Keratinocyte (primary cell): ENCODE data around the gene BRINP3. TPM values are rescaled to one million over a fixed set of nuclear protein-coding genes. Genes with fewer than 3 reads are reported as not detected.
"Not testable (repeated sequence)": the region's sequence is repeated elsewhere in the genome, so short reads cannot be mapped to it uniquely, and the experiment has no call there.

Experiments used
- DNase-seq: peaks from one replicate; pipeline ENCODE4 v3.0.0-alpha.2; 2011; ENCODE audit warnings: low read depth, missing footprints, low spot score
- FAIRE-seq: peaks from 2 replicates; lab custom pipeline; 2011; peaks lifted over from hg19 to GRCh38; lab: Jason Lieb, UNC
- H2AFZ ChIP-seq: 2 replicates; pipeline ENCODE4 v1.6.0; 2012; ENCODE audit warnings: low read length, control low read depth, inconsistent platforms; ENCODE audit not compliant: control insufficient read depth
- H3K27ac ChIP-seq: 2 replicates; pipeline ENCODE4 v1.5.1; 2011; ENCODE audit warnings: low read length; ENCODE audit not compliant: control insufficient read depth, insufficient read depth
- H3K27me3 ChIP-seq: 3 replicates; pipeline ENCODE4 v1.6.0; 2011; ENCODE audit warnings: low read length; ENCODE audit not compliant: control insufficient read depth, insufficient read depth; ENCODE audit errors: extremely low read depth
- H3K36me3 ChIP-seq, 2 experiments: 2 replicates in 1 of 2; 3 replicates in 1 of 2; pipeline ENCODE4 v1.5.1; 2011; ENCODE audit warnings: low read length in 2 of 2, mild to moderate bottlenecking in 1 of 2; ENCODE audit not compliant: control insufficient read depth in 2 of 2, insufficient read depth in 2 of 2; ENCODE audit errors: extremely low read depth in 1 of 2
- H3K4me1 ChIP-seq: 3 replicates; pipeline ENCODE4 v1.5.1; 2011; ENCODE audit warnings: low read length; ENCODE audit not compliant: control insufficient read depth, insufficient read depth; ENCODE audit errors: extremely low read depth
- H3K4me2 ChIP-seq: 3 replicates; pipeline ENCODE4 v1.6.0; 2011; ENCODE audit warnings: low read depth, low read length; ENCODE audit not compliant: control insufficient read depth, insufficient read depth; ENCODE audit errors: extremely low read depth
- H3K4me3 ChIP-seq, 3 experiments: fragments of 200-600 bp in 1 of 3; sonication (generic) in 1 of 3; 2 replicates in 2 of 3; 3 replicates in 1 of 3; pipeline ENCODE4 v1.5.1; 2011 to 2016; ENCODE audit warnings: low read length in 3 of 3, mild to moderate bottlenecking in 3 of 3, control low read depth in 2 of 3, inconsistent platforms in 1 of 3, low read depth in 1 of 3, mixed read lengths in 1 of 3, mixed run types in 1 of 3, moderate library complexity in 1 of 3; ENCODE audit not compliant: control insufficient read depth in 2 of 3, insufficient read depth in 2 of 3; ENCODE audit errors: extremely low read depth in 1 of 3
- H3K79me2 ChIP-seq: 2 replicates; pipeline ENCODE4 v1.6.0; 2012; ENCODE audit warnings: low read length; ENCODE audit not compliant: control insufficient read depth, insufficient read depth
- H3K9ac ChIP-seq: 3 replicates; pipeline ENCODE4 v1.6.0; 2011; ENCODE audit warnings: low read length; ENCODE audit not compliant: control insufficient read depth, insufficient read depth; ENCODE audit errors: extremely low read depth
- H3K9me1 ChIP-seq: 3 replicates; pipeline ENCODE4 v1.6.0; 2011; ENCODE audit warnings: low read length; ENCODE audit not compliant: control insufficient read depth, insufficient read depth; ENCODE audit errors: extremely low read depth
- H3K9me3 ChIP-seq: 2 replicates; pipeline ENCODE4 v1.5.1; 2012; ENCODE audit warnings: low read depth, low read length; ENCODE audit not compliant: control insufficient read depth
- H4K20me1 ChIP-seq: 3 replicates; pipeline ENCODE4 v1.6.0; 2011; ENCODE audit warnings: low read length; ENCODE audit not compliant: control insufficient read depth, insufficient read depth; ENCODE audit errors: extremely low read depth
- CTCF ChIP-seq, 3 experiments: IDR thresholded peaks in 1 of 3; conservative IDR thresholded peaks in 1 of 3; optimal IDR thresholded peaks in 1 of 3; 2 replicates in 2 of 3; 3 replicates in 1 of 3; pipeline versions ENCODE3 to v1.5.1; 2011; ENCODE audit warnings: low read length in 3 of 3, mild to moderate bottlenecking in 3 of 3, moderate library complexity in 2 of 3, control low read depth in 1 of 3, inconsistent platforms in 1 of 3; ENCODE audit not compliant: insufficient read depth in 2 of 3; ENCODE audit errors: extremely low read depth in 1 of 3
- EZH2 ChIP-seq: IDR thresholded peaks from one replicate; pipeline ENCODE4 v1.6.1; 2012; ENCODE audit warnings: inconsistent platforms, mild to moderate bottlenecking, low read length, moderate library complexity
- dilution Hi-C: fragments of 300-500 bp; cut with MboI; formaldehyde crosslinking; loops from one replicate; pipeline ENCODE4 v1.7.0; 2020; ENCODE audit warnings: low sequenced_read_pairs; ENCODE audit not compliant: extremely low pct_ligation_motif_present
- polyA plus RNA-seq, 5 experiments: library from polyadenylated mRNA; depleted of rRNA in 3 of 5; stranded (reverse) in 3 of 5; stranded (forward) in 1 of 5; unstranded in 1 of 5; fragments of >200 nt; gene quantifications; 1 replicate in 1 of 5; 2 replicates in 3 of 5; 3 replicates in 1 of 5; pipeline versions ENCODE4 v1.2.1 to v1.2.3, GENCODE V29; 2011 to 2012; ENCODE audit warnings: missing spikeins in 2 of 5, low read depth in 1 of 5, low replicate concordance in 1 of 5

The BRINP3 gene
- polyA plus RNA-seq, 1 donor (not counting 4 experiments of a cell fraction or from before 2014, with no cell fraction given) = not detected

DNA sequence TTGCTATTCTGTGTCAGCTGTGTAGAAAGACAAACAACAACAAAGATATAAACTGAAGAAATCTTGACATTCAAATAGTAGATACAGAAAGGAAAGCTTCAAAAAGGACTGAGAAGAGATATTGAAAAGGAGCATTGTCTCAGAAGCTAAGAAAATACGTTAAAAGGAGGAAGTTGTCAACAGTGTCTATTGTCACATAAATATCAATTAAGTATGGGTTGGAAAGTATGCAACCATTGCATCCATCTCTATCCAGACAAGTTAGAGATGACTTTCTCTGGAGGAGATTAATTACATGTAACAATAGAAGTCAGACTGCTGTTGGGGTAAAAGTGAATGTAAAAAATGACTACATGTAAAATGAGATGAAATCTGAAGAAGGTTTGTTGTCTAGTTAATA lies 29.7 kb upstream of the BRINP3 start:
- TF ChIP-seq CTCF (optimal IDR thresholded peaks at IDR 0.05 in 1 of 3, IDR thresholded peaks at IDR 0.05 in 1 of 3, conservative IDR thresholded peaks at IDR 0.05 in 1 of 3; ENCODE audit: extremely low read depth in 1 of 3, insufficient read depth in 2 of 3, low read length in 3 of 3) (no peak), EZH2 (no peak)
- Histone ChIP-seq H3K27me3 (no peaks in the 10 kb centered on the region), H3K4me2 (no peak overlapping the region), H3K4me3 (no peak overlapping the region), H3K27ac (no peak overlapping the region), H4K20me1 (no peaks in the 10 kb centered on the region), H3K9me1 (no peaks in the 10 kb centered on the region), H3K79me2 (no peaks in the 10 kb centered on the region), H3K9me3 (no peaks in the 10 kb centered on the region), H3K4me1 (no peaks in the 10 kb centered on the region), H2AFZ (no peak overlapping the region), H3K9ac (no peak overlapping the region), H3K36me3 (no peaks in the 10 kb centered on the region)
- dilution Hi-C loops = no loop called here
- no peak for FAIRE-seq
- no peak for DNase-seq

- H3K9me3 ChIP-seq, DNase-seq, H2AFZ ChIP-seq, H3K27me3 ChIP-seq, H3K4me3 ChIP-seq, H3K4me1 ChIP-seq, H3K27ac ChIP-seq, H3K4me2 ChIP-seq, FAIRE-seq, H3K9me1 ChIP-seq, H4K20me1 ChIP-seq, H3K79me2 ChIP-seq, H3K36me3 ChIP-seq, dilution Hi-C loops, H3K9ac ChIP-seq: not testable (repeated sequence)
Measured at GRCh38 chr1:190504539-190504938, 26.9 kb upstream of the BRINP3 start.

- no peak for FAIRE-seq
- dilution Hi-C loops = no loop called here
- no peak for DNase-seq
Measured at GRCh38 chr1:190497565-190497964, 19.9 kb upstream of the BRINP3 start.

More at GRCh38 chr1:190497565-190497964, 19.9 kb upstream of the BRINP3 start:
- no peak overlapping the region for H3K4me3 ChIP-seq
- no peak overlapping the region for H3K9ac ChIP-seq
- no peak overlapping the region for H2AFZ ChIP-seq
- H3K27me3 ChIP-seq = no peaks in the 10 kb centered on the region
- no peaks in the 10 kb centered on the region for H3K79me2 ChIP-seq
- H3K27ac ChIP-seq = no peak overlapping the region
- H4K20me1 ChIP-seq = no peaks in the 10 kb centered on the region
- no peak for TF ChIP-seq CTCF (optimal IDR thresholded peaks at IDR 0.05 in 1 of 3, IDR thresholded peaks at IDR 0.05 in 1 of 3, conservative IDR thresholded peaks at IDR 0.05 in 1 of 3; ENCODE audit: extremely low read depth in 1 of 3, insufficient read depth in 2 of 3, low read length in 3 of 3)
- no peak for TF ChIP-seq EZH2
- H3K9me1 ChIP-seq = no peaks in the 10 kb centered on the region
- no peaks in the 10 kb centered on the region for H3K36me3 ChIP-seq
- no peaks in the 10 kb centered on the region for H3K9me3 ChIP-seq
- no peaks in the 10 kb centered on the region for H3K4me1 ChIP-seq
- no peak overlapping the region for H3K4me2 ChIP-seq
